Activated CD4-positive, CD25-positive, alpha-beta regulatory T cell (primary cell): ENCODE measurements around the gene PSD2.

Source experiments
- DNase-seq, 4 experiments: peaks; one replicate each; lab custom pipeline; 2025; lab: John Stamatoyannopoulos, UW

The PSD2 gene

DNA sequence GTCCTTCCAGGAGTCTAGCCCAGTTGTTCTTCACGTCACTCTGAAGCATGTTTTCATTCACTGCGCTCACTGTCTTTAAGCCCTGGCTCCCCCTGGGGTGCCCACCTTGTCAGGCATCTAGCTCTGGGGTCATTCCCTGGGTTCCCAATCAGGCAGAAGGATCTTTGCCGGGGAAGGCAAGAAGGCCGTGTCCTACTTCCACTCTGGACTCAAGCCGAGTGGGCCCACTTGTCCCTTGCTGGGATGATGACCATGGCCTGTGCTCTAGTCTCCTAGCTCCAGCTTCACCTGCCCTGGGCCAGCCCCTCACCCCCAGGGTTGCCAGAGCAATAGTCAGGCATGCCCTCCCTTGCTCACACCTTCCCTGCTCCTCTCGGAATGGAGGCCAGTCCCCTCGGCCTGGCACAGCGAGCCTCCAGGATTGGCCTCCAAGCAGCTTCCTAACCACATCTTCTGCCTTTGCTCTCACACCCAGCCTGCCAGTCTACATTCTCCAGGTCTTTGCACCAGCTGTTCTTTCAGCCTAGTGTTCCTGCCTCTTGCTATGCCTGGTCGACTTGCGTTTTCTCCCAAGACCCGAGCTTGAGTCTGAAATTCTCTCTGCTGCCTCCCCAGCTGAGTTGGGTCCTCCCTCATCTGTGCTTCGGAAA lies 32.2 kb upstream of the PSD2 start:
- no peak for DNase-seq

DNA sequence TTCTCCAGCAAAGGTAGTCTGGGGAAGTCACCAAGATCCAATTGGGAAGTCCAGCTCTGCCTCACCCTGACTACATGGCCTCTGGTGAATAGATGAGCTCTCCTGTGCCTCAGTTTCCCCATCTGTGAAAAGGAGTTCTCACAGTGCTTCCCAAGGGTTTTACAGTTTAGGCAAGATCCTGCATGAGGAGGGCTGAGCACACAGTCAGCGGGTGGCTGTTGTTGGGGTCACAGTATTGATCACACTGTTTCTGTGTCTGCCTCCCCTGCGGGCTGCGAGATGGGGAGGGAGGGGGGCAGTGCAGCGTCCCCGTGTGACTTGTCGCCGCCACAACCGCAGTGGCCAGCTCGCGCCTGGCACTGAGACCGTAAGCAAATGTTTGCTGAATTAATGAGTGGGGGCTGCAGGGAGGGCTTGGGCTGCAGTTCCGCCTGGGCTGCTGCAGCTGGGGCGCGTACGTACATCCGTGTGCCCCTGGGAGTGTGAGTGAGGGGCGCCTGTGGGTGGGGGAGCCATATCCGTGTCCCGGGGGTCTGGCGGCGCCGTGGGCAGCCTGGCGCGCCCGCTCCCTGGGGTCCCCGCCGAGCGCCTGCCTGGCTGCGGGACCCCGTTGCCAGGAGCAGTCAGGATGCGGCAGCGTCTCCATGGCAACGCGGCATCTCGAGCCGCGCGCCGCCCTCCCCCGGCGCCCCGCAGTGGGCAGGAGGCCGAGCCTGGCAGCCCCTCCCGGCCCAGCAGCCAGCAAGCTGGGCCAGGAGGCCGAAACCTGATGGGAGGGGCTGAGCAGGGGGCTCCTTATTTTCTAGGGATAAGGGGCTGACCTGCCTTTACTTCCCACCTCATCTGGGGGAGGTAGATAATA lies 31.4 kb upstream of the PSD2 start:
- DNase-seq = no peak

DNA sequence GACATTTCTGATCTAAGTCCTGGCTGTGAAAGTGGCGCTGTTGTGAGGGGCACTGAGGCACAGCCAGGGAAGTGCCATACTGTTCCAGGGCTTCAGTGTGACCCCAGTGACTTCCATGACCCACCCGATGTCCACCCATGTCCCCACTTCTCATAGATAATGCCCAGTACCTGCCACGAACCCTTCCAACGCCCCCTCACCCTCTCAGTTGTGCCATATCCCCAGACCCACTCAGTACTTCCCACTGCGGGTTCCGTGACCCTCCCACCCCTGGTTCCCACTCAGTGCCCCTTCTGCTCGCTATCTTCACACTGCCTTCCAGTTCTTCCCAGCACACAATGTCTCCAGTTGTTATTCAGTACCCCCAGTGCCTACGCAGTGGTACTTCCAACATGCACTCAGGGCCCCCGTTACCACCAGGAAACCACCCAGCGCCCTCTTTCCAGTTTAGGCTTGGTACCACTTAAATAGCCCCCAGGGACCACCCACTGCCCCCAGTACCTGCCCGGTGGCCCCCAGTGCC lies 30.7 kb upstream of the PSD2 start:
- no peak for DNase-seq

DNA sequence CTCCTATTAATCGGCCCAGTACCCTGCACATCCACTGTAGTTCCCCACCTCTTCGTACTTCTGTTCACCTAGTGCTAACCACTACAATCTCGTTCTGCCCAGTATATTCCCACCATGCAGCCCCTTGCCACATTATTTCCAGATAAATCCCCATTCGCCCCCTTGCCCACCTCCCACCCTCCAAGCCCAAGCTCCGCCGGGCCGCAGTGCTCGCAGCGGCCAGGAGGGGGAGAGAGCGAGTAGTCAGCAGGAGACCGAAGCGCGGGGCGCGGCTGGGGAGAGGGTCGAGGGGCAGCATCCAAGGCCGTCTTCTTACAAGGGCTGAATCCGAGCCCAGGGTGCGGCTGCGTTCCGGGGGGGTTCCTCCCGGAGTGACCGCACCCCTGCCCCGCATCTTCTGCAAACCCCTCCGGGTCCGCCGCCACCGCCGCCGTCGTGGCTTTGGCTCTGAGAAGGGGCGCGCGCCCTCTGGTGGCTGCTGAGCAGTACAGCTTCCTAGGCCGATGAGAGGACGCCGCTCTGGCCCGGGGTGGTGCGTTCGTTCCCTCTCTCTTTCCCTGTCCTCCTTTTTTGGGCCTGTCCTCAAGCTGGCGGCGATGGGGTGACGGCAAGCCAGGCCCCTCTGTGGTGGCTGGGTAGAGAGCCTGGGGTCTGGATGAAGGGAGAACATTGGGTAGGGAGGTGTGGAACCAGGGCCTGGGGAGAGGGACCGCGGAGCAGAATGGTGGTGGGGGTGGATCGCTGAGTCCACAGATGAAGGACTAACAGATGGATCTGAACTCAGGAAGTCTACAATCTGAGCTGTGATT lies 30.0 kb upstream of the PSD2 start:
- peak; percentile 75 to 87 (median 80) for DNase-seq

DNA sequence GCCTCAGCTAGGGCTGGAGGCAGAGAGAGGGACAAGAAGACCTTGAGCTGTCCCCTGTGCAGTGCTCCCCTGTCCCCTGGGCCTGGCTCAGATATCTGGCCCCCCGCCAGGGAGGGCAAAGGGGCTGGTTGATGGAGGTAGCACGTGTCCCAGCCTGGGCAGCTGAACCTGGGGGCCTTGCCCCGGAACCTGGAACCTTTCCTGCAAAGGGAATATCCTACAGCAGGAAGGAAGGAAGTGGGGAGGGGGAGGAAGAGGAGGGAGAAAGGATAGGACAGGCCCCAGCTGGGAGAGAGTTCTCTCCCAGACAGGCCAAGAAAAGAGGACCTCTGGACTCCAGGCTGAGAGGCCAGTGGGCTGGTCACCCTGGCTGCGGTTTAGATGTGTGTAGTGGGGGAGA lies 27.6 kb upstream of the PSD2 start:
- DNase-seq = no peak

DNA sequence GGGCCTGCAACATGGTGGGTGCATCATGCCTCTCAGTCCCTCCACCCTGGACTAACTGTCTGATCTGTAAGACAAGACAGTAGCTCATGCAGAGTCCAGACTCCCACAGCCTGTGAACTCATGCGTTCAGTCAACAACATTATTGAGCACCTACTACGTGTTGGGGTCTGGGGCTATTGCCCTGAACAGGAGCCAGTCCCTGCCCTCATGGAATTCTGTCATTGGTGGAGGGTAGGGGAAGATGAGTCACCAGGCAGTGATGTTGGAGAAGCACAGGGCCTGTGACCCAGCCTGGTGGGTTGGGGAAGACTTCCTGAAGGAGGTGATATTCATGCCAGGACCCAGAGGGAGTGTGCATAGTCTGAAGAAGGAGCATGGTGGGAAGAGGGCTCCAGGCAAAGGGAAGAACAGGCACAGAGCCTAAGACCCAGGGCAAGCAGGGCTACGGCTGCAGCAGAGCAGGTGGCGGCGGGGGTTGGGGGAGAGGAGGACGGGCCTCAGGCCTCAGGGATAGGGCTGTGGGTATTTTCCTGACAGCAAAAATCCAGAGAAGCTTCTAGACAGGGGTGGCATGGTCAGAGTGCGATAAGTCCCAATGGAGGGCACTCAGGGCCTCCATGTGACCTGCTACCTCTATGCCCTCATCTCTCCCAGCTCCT lies 26.7 kb upstream of the PSD2 start:
- DNase-seq = no peak

DNA sequence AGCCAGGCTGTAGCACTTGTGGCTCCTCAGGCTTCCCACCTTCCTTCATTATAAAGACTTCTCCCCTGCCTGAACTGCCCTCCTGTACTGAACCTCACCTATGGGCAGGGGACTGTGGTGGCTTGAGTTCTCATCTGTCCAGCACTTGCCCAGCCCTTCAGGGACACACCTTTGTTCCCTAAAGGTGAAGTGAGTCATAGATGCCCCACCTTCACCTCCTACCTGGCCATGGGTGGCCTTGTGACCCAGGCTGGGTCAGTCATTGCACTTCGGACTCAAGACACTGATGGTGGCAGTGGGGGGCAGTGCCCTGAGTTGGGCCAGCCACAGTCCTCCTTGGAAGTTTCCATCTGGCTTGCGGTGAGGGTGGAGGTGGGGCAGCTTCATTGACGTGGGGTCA lies 26.1 kb upstream of the PSD2 start:
- no peak for DNase-seq

DNA sequence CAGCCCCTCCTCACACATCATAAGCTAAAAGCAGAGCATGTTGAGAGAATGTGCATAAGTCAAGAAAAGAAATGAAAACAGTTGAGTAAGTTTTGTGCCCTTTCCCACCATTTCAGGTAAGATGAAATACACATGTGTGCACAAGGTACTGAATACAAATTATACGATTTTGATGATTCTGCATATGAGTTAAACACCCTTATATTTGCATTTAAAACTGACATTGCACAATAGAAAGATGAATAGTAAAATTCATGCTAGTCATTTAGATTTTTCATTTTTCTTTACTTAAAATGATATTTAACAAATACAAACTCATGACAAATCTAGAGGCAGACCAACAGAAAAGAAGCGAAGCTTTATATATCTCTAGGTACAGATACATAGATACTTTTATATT lies 24.9 kb upstream of the PSD2 start:
- no peak for DNase-seq

DNA sequence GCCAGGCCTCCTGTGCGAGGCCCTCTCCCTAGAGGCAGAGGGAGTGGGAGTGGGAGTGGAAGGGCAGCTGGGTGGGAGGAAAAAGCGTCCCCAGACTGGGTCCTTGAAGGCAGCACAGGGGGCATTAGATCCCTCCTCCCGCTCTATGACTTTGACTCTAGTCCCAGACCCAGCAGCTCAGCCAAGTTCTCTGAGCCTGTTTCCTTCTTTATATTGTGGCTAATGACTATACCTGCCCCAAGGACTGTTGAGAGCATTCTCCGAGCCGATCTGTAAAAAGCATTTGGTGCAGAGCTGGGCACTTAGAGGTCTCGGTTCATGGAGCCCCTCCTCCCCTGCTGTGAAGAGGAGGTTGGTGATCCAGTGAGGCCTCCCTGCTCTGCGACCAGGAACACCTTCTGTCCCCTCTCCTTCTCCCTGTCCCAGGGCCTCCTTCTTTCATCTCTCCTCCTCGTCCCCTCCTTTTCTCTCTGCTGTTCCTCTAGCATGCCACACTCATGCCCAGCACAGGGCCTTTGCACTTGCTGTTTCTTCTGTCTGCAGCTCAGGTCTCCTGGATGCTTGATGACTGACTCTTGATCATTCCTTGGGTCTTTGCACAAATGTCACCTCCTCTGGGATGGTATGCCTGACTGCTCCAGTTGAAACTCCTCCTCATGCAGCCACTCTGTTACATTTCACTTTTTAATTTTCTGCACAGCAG lies 23.4 kb upstream of the PSD2 start:
- no peak for DNase-seq

DNA sequence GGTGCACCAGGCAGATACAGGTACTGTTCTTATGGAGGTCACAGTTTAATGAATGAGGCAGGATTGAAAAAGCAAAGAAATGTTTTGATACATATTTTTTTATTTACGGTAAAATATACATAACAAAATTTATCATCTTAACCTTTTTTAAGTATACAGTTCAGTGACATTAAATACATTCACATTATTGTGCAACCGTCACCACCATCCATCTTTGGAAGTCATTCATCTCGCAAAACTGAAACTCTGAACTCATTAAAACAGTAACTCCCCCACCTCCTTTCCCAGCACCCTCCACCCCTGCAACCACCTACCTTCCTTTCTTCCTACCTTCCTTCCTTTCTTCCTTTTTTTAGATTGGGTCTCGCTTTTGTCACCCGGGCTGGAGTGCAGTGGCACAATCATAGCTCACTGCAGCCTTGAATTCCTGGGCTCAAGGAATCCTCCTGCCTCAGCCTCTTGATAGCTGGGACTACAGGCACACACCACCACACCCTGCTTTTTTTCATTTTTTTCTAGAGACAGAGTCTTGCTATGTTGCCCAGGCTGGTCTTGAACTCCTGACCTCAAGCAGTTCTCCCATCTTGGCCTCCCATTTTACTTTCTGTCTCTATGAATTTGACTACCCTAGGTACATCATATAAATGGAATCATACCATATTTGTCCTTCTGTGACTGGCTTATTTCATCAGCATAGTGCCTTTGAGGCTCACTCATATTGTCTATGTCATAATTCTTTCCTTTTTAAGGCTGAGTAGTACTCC lies 22.5 kb upstream of the PSD2 start:
- DNase-seq = no peak

DNA sequence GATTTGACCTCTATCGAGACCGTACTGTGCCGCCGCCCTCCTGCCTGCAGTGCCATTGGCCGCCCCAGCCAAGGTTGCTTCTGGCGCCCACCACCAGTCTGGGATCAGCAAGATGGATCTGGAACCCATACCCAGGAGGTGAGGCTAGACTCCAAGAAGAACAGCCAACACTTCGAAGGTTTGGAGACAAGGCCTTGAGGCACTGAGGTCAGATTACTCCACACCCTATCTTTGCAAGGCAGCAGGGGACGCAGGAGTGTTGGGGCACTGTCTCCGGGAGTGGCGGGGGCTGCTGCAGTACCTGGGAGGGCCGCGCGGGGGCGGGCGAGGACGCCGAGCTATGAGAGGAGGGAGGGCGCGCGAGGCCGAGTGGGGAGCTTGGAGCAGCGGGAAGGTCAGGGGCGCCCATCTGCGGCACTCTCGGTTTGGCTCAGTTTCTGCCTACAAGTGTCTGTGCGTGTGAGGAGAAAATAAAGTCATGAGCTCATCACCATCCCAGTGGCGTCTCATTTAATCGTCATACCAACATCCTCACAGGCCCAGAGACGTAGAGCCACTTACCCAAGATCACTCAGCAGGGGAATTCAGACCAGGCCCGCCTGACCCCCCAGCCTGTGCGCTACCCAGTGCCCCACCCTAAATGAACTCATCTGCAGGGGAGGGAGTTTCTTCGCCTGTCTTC lies 20.5 kb upstream of the PSD2 start:
- DNase-seq = peak; percentile 49 to 74 (median 61)

DNA sequence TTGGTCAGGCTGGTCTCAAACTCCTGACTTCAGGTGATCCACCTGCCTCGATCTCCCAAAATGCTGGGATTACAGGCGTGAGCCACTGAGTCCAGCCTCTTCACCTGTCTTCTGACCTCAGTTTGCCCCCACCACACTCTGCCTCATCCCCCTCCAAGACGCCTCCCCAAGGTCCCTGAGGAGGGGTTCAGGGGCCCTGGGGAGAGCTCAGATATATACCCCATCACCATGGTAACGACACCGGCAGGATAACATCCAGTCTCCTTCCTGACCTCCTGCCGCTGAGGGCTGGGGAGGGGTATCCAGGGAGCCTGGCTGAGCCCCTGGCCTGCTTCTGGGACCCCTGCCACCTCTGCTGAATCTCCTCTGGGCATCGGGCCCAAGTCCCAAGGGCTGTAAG lies 19.7 kb upstream of the PSD2 start:
- no peak for DNase-seq

DNA sequence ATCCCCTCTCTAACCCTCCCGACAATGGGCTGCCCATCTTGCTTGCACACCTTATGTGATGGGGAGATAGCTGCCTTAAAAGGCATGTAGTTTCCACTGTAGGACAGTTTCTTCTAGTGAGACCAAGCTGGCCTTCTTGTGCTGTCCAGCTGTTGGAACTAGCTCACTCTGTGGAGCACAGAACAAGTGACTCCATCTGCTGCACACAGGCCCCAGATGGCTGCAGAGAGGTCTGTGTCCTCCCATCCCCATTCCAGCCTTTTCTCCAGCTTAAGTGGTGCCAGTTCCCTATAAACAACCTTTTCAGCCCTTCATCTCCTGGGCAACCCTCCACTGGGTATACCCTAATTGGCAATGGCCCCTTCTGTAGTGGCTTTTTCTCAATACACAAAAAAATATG lies 18.7 kb upstream of the PSD2 start:
- DNase-seq = no peak

DNA sequence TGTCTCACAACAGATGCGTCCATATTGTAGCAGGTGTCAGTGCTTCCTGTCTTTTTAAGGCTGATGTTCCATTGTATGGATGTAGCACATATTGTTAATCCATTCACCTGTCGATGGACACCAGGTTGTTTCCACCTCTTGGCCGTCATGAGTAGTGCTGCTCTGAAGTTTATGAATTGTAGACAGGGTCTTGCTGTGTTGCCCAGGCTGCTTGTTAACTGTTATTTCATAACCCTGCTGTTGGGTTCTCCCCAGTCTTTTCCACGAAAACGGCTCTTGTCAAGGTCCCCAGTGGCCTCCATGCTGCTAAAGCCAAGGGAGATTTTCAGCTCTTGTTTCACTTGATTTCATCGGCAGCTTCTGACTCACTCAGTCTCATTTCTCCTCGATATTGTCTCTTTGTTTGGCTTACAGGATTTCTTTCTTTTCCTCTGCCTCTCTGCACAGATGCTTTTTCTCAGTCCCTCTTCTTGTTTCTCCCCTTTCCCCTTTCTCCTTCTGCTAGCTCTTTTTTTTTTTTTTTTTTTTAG lies 12.1 kb upstream of the PSD2 start:
- DNase-seq = no peak

DNA sequence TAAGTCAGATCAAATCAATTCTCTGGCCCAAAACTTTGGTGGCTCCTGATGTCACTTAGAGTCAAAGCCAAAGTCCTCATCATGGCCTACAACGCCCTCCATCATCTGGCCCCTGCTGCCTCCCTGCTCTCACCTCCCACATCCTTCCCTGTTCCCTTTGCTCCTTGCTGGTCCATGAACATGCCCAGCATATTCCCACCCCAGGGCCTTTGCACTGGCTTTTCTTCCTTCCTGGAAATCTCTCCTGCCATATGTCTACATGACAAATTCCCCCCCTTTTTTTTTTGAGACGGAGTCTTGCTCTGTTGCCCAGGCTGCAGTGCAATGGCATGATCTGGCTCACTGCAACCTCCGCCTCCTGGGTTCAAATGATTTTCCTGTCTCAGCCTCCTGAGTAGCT lies 11.1 kb upstream of the PSD2 start:
- DNase-seq = no peak

DNA sequence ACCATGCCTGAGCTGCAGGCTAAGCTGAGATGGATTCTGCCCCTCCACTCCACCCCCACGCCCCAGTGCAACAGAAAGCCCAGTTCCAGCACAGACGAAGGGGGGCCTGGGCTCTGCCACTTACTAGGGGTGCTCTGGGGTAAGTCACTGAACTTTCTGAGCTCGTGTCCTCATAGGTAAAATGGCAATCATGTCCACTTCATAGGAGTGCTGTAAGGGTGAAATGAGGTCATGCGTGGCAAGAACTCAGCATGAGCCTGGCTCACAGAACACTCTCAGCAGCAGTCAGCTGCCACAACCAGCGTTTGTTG lies 8.4 kb upstream of the PSD2 start:
- no peak for DNase-seq

DNA sequence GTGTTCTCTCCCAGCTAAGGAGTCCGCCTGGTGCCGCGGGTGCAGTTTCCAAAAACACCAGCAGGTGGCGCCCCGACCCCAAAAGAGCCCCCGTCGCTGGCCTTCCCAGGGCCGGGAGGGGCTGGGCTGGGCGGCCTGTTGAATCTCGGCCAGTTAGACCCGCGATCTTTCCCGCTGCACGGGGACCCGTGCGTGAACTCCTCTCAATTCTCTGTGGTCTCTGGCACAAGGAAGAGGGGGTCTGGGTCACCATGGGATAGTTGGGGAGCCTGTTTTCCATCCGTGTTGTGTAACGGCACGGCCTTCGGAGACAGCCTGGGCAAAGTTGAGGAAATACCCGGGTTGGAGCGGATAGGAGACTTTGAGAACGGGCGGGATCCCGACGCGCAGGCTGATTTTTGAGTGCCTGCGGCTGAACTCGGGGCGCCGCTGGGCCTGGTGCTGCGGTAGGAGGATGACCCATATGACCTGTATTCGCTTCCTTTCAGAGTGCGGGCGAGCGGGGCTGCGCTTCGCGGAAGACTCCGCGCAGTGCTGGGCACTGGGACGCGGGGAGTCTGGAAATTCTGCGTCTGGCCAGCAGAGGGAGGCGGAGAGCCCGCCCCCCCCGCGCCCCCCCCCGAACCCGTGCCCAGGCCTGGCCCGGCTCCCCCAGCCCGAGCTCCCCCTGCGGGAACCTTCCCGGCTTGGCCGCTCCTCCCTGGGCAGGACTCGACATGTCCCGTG lies 7.9 kb upstream of the PSD2 start:
- peak; percentile 48 to 87 (median 72) for DNase-seq

DNA sequence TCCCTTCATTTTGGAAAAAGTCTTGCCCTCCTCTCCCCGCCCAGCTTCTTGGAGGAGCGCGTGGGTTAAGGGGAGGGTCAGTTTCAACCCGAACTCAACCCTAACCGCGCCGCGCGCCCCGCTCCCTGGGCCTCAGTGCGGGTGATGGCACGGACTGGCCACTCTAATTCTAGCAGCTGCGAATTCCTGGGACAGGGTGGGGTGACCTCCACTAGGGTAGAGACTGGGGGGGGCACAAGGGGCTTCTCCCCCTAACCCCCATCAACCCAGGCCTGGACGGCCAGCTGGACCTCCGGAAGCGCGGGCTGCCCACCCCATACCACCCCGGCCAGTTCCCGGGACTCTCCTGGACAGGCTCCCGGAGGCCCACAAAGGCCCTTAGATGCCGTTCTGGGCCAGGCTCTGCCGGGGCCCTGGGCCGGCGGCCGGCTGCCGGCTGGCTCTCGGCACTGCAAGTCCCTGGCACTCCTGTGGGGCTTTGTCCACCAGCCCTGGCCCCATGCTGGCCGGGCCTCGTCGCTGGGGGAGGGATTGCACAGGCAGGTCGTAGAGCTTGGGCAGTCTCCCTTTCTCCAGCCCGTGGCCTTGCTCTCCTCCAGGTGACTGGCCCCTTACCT lies 7.2 kb upstream of the PSD2 start:
- DNase-seq = no peak
